Measurements from ENCODE around the gene VRK2.
"Not testable (repeated sequence)": the region's sequence is repeated elsewhere in the genome, so short reads cannot be mapped to it uniquely, and the experiment has no call there.

VRK2 gene

DNA sequence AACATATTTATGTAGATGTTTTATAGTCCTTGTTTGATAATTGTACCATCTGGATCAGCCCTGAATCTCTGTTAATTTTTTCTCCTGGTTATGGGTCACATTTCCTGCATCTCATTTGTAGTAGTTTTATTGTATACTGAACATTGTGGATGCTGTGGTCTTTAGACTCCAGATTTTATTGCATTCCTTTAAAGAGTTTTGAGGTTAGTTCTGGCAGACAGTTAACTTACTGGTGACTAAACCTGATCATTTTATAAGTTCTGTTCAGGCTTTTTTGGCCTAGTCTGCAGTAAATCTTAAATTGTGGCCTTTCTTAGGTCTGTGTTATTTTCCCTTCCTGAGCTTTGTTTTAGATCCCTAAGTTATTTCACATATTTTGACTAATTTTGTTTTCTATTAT is 110.2 kb downstream of the VRK2 start:
- peaks cover 81% of the 10 kb centered on the region for H3K36me3 Mint-ChIP-seq
- ATAC-seq: no peak
- H3K27ac Mint-ChIP-seq: no peak overlapping the region

DNA sequence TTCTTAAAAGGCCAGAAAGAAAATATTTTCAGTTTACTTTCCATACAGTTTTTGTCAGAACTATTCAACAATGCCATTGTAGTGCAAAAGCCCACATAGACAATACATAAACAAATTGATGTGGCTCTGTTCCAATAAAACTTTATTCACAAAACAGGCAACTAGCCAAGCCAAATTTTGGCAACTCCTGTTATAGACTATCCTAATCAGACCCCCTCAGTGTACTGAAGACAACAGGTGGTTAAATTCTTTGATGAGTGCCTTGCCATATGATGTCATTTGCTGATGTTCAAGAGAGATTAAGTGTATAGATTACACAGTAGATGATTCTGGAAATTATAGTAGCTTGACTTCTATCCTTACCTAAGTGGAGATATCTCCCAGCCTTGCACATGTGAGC is 111.1 kb downstream of the VRK2 start:
- Mint-ChIP-seq H3K27ac (peak overlapping the region; percentile 49), H3K4me3 (no peak overlapping the region), H3K9me3 (no peaks in the 10 kb centered on the region), H3K36me3 (peaks cover 77% of the 10 kb centered on the region), H3K27me3 (no peaks in the 10 kb centered on the region), H3K4me1 (no peaks in the 10 kb centered on the region)
- ATAC-seq: no peak

More for the DNA sequence above, 110.2 kb downstream of the VRK2 start:
- Mint-ChIP-seq H3K4me1 (no peaks in the 10 kb centered on the region), H3K27me3 (no peaks in the 10 kb centered on the region), H3K4me3 (no peak overlapping the region), H3K9me3 (no peaks in the 10 kb centered on the region)

DNA sequence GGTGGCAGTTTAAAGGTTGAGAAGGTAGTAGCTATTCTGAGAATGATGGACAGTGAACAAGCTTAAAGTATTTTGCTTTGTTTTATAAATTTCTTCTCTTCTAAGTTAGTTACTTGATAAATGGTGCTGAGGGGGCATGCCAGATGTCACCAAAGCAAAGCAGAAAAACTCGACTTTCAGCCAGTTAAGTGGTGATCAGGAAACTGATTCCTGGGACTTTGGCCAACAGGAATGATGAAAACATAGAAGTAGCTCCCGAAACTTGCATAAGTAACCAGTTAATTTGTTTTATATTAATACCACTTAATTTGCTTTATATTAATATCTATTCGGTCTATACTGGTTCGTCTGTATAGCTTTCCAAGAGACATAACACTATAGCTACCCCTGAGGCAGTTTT is 111.9 kb downstream of the VRK2 start:
- ATAC-seq: no peak
- Mint-ChIP-seq H3K36me3 (peaks cover 69% of the 10 kb centered on the region), H3K27ac (peak overlapping the region; percentile 49), H3K4me3 (no peak overlapping the region), H3K27me3 (no peaks in the 10 kb centered on the region), H3K9me3 (no peaks in the 10 kb centered on the region), H3K4me1 (no peaks in the 10 kb centered on the region)

DNA sequence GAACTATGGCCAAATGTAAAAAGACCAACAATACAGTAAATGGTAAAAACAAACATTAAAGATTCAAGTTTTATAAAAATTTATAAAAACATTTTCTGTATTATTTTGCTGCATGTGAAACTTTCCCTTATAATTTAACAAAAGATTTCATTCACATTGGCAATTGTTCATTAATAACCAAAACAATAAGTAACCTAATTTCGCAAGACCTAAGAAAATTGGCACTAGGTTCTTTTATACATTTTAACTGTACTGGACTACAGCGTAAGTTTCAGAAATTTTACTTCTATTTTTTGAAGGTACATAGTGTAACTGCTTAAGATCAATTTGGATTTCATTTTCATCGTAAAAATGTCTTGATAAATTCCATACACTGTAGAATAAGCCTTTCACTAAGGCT is 117.3 kb downstream of the VRK2 start:
- Mint-ChIP-seq H3K4me3 (no peak overlapping the region), H3K27ac (no peak overlapping the region), H3K9me3 (no peaks in the 10 kb centered on the region), H3K4me1 (no peaks in the 10 kb centered on the region), H3K36me3 (peaks cover 27% of the 10 kb centered on the region), H3K27me3 (no peaks in the 10 kb centered on the region)
- no peak for ATAC-seq

DNA sequence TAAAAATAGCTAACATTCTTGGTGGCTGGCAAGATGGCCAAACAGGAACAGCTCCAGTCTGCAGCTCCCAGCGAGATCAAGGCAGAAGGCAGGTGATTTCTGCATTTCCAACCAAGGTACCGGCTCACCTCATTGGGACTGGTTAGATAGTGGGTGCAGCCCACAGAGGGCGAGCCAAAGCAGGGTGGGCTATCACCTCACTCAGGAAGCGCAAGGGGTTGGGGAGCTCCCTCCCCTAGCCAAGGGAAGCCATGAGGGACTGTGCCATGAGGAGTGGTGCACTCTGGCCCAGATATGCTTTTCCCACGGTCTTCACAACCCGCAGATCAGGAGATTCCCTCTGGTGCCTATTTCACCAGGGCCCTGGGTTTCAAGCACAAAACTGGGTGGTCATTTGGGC is 121.5 kb downstream of the VRK2 start:
- H3K27ac Mint-ChIP-seq, H3K4me3 Mint-ChIP-seq, H3K4me1 Mint-ChIP-seq, H3K27me3 Mint-ChIP-seq, ATAC-seq: not testable (repeated sequence)
- Mint-ChIP-seq H3K9me3 (peaks cover 18% of the 10 kb centered on the region), H3K36me3 (peaks cover 40% of the 10 kb centered on the region)

DNA sequence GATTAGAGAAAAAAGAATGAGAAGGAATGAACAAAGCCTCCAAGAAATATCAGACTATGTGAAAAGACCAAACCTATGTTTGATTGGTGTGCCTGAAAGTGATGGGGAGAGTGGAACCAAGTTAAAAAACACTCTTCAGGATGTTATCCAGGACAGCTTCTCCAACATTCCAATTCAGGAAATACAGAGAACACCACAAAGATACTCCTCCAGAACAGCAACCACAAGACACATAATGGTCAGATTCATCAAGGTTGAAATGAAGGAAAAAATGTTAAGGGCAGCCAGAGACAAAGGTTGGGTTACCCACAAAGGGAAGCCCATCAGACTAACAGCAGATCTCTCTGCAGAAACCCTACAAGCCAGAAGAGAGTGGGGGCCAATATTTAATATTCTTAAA is 123.2 kb downstream of the VRK2 start:
- Mint-ChIP-seq H3K36me3 (peaks cover 56% of the 10 kb centered on the region), H3K9me3 (peaks cover 24% of the 10 kb centered on the region)
- not testable (repeated sequence) for H3K27me3 Mint-ChIP-seq, H3K4me1 Mint-ChIP-seq, ATAC-seq, H3K27ac Mint-ChIP-seq, H3K4me3 Mint-ChIP-seq

DNA sequence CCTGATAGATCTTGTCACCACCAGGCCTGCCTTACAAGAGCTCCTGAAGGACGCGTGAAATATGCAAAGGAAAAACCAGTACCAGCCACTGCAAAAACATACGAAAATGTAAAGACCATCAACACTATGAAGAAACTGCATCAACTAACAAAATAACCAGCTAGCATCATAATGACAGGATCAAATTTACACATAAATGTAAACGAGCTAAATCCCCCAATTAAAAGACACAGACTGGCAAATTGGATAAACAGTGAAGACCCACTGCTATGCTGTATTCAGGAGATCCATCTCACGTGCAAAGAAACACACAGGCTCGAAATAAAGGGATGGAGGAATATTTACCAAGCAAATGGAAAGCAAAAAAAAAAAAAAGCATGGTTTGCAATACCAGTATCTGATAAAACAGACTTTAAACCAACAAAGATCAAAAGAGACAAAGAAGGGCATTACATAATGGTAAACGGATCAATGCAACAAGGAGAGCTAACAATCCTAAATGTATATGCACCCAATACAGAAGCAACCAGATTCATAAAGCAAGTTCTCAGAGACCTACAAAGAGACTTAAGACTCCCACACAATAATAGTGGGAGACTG is 123.8 kb downstream of the VRK2 start:
- ATAC-seq, H3K4me3 Mint-ChIP-seq, H3K27ac Mint-ChIP-seq, H3K27me3 Mint-ChIP-seq, H3K4me1 Mint-ChIP-seq: not testable (repeated sequence)
- peaks cover 60% of the 10 kb centered on the region for H3K36me3 Mint-ChIP-seq
- peaks cover 24% of the 10 kb centered on the region for H3K9me3 Mint-ChIP-seq

DNA sequence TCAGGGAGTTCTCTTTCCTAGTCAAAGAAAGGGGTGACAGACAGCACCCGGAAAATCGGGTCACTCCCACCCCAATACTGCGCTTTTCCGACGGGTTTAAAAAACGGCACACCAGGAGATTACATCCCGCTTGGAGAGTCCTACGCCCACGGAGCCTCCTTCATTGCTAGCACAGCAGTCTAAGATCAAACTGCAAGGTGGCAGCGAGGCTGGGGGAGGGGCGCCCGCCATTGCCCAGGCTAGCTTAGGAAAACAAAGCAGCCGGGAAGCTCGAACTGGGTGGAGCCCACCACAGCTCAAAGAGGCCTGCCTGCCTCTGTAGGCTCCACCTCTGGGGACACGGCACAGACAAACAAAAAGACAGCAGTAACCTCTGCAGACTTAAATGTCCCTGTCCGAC is 125.2 kb downstream of the VRK2 start:
- Mint-ChIP-seq H3K9me3 (peaks cover 24% of the 10 kb centered on the region), H3K36me3 (peaks cover 66% of the 10 kb centered on the region)
- not testable (repeated sequence) for H3K27ac Mint-ChIP-seq, H3K4me3 Mint-ChIP-seq, H3K4me1 Mint-ChIP-seq, ATAC-seq, H3K27me3 Mint-ChIP-seq

DNA sequence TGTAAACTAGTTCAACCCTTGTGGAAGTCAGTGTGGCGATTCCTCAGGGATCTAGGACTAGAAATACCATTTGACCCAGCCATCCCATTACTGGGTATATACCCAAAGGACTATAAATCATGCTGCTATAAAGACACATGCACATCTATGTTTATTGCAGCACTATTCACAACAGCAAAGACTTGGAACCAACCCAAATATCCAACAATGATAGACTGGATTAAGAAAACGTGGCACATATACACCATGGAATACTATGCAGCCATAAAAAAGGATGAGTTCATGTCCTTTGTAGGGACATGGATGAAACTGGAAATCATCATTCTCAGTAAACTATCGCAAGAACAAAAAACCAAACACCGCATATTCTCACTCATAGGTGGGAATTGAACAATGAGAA is 130.6 kb downstream of the VRK2 start:
- H3K27me3 Mint-ChIP-seq, ATAC-seq, H3K27ac Mint-ChIP-seq, H3K4me3 Mint-ChIP-seq, H3K4me1 Mint-ChIP-seq: not testable (repeated sequence)
- Mint-ChIP-seq H3K36me3 (peaks cover 75% of the 10 kb centered on the region), H3K9me3 (peaks cover 15% of the 10 kb centered on the region)

DNA sequence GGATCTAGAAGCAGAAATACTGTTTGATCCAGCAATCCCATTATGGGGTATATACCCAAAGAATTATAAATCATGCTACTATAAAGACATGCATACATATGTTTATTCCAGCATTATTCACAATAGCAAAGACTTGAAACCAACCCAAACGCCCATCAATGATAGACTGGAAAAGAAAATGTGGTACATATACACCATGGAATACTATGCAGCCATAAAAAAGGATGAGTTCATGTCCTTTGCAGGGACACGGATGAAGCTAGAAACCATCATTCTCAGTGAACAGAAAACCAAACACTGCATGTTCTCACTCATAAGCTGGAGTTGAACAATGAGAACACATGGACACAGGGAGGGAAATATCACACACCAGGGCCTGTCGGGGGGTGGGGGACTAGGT is 133.6 kb downstream of the VRK2 start:
- H3K27me3 Mint-ChIP-seq, H3K9me3 Mint-ChIP-seq, H3K4me1 Mint-ChIP-seq, H3K4me3 Mint-ChIP-seq, ATAC-seq, H3K27ac Mint-ChIP-seq: not testable (repeated sequence)
- H3K36me3 Mint-ChIP-seq: peaks cover 49% of the 10 kb centered on the region

DNA sequence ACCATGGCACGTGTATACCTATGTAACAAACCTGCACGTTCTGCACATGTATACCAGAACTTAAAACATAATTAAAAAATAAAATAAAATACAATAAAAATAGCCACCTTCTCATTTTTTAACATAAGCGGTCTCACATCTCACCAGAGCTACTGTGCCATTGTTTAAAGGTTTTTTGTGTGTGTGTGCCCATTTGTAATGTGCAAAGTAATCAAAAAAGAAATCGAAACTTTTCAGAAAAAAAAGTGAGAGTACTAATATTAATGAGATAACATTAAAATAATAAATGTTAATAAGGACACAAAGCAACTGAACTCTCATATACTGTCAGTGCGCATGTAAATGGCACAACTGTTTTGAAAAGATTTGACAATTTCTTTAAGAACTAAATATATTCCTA is 134.0 kb downstream of the VRK2 start:
- Mint-ChIP-seq H3K36me3 (peaks cover 45% of the 10 kb centered on the region), H3K4me1 (no peaks in the 10 kb centered on the region), H3K9me3 (peaks cover 5% of the 10 kb centered on the region), H3K4me3 (no peak overlapping the region), H3K27me3 (no peaks in the 10 kb centered on the region), H3K27ac (no peak overlapping the region)
- no peak for ATAC-seq

DNA sequence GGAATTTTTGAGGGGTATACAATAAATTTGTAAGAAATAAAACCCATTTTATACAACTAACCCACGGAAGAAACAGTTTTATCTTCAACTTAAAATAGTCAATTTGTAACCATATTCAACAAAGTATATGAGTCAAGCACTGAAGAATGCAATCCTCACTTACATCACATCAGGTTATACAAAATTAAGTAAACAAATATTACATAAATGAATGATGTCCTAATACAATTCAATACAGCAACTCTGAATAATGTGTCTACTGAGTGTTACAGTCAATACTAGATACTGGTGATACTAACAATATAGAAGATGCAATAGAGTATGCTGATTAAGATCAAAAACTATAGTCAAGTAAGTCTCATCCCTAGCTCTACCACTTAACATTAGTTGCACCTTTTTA is 135.9 kb downstream of the VRK2 start:
- H3K27me3 Mint-ChIP-seq: no peaks in the 10 kb centered on the region

DNA sequence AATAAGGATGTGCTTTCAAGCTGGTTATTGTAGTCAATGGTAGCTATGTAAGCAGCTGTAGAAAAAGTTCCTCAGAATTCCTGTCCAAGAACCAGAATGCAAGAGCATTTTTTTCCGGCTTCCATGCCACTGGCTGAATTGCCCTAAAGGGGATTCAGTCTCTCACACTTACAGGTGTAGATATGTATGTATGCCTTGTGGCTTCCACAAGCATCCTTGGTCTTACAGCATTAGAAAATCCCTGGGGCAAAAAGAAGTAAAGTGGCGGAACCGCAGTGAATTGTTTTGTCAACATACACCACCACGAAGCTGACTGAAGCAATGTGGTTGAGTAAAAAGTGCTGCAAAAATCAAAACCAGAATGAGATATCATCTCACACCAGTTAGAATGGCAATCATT is 139.9 kb downstream of the VRK2 start:
- no peaks in the 10 kb centered on the region for H3K27me3 Mint-ChIP-seq
- ATAC-seq: no peak
- no peak overlapping the region for H3K27ac Mint-ChIP-seq

More for the DNA sequence above, 135.9 kb downstream of the VRK2 start:
- H3K36me3 Mint-ChIP-seq: peaks cover 51% of the 10 kb centered on the region
- no peak overlapping the region for H3K27ac Mint-ChIP-seq
- H3K4me1 Mint-ChIP-seq: no peaks in the 10 kb centered on the region
- H3K4me3 Mint-ChIP-seq: no peak overlapping the region
- peaks cover 5% of the 10 kb centered on the region for H3K9me3 Mint-ChIP-seq
- ATAC-seq: no peak

DNA sequence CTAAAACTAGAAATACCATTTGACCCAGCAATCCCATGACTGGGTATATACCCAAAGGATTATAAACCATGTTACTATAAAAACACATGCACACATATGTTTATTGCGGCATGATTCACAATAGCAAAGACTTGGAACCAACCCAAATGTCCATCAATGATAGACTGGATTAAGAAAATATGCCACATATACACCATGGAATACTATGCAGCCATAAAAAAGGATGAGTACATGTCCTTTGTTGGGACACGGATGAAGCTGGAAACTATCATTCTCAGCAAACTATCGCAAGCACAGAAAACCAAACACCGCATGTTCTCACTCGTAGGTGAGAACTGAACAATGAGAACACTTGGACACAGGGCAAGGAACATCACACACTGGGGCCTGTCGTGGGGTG is 140.4 kb downstream of the VRK2 start:
- peaks cover 28% of the 10 kb centered on the region for H3K36me3 Mint-ChIP-seq
- not testable (repeated sequence) for H3K27ac Mint-ChIP-seq, H3K4me3 Mint-ChIP-seq, H3K9me3 Mint-ChIP-seq, H3K27me3 Mint-ChIP-seq, ATAC-seq, H3K4me1 Mint-ChIP-seq

More for the DNA sequence above, 139.9 kb downstream of the VRK2 start:
- Mint-ChIP-seq H3K9me3 (no peaks in the 10 kb centered on the region), H3K36me3 (peaks cover 31% of the 10 kb centered on the region), H3K4me3 (no peak overlapping the region), H3K4me1 (no peaks in the 10 kb centered on the region)

DNA sequence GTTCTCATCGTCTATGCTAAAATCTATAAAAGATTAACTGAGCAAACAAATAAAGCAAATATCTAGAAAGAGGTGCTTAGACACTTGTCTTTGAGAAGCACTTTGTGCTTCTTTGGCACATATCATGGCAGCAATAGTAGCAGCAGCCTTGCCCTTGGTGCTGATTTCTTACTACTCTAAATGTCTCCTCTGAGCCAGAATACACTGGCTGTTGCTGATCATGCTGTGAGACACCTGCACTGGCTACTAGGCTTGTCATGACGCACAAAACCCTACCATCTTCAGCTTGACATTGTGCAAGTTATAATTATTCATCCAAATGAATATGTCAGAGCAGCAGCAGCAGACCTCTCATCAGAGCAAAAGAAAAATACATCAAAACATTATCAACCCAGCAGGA is 147.9 kb downstream of the VRK2 start:
- Mint-ChIP-seq H3K4me1 (no peaks in the 10 kb centered on the region), H3K27ac (no peak overlapping the region), H3K36me3 (peaks cover 15% of the 10 kb centered on the region), H3K9me3 (no peaks in the 10 kb centered on the region), H3K4me3 (no peak overlapping the region), H3K27me3 (no peaks in the 10 kb centered on the region)
- no peak for ATAC-seq

DNA sequence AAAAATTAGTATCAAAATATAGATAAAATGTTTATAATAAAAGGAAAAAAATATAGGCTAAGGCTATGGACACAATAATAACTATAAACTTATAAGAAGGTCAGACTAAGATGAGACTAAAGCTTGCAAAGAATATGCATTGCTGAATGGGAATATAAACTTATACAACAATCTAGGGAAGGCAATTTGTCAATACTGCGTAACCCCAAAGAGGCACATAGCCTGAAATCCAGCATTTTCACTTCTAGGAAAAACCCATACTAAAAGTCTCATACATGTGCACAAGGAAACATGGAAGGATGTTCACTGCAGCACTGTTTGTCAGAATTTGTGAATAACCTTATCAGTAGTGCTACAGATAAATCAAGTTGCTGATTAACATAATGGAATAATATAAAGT is 149.1 kb downstream of the VRK2 start:
- ATAC-seq: no peak
- Mint-ChIP-seq H3K4me3 (no peak overlapping the region), H3K4me1 (no peaks in the 10 kb centered on the region), H3K9me3 (no peaks in the 10 kb centered on the region), H3K36me3 (peaks cover 15% of the 10 kb centered on the region), H3K27ac (no peak overlapping the region), H3K27me3 (no peaks in the 10 kb centered on the region)

DNA sequence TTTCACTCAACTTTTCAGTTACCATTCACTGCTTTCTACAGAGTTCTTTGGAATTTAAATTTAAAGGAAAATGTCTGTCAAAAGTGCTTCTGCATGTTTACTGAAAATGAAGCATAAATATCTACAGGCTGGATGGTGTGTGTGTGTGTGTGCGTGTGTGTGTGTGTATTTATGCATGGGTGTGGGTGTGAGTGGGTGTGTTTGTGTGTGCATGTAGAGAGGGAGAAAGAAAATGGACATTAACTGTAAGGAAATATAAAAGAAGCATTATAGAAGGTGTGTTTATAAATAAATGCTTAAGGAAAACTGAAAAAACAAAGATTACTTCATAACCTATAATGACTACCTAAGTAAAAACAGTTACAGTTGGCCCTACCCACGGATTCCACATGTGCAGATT is 151.3 kb downstream of the VRK2 start:
- no peak for ATAC-seq
- Mint-ChIP-seq H3K4me1 (no peaks in the 10 kb centered on the region), H3K27me3 (no peaks in the 10 kb centered on the region), H3K9me3 (no peaks in the 10 kb centered on the region), H3K27ac (no peak overlapping the region), H3K36me3 (peaks cover 15% of the 10 kb centered on the region), H3K4me3 (no peak overlapping the region)

All from stimulated activated memory B cell treated with anti-CD40 and anti-IgM and Interleukin-4, amounts not matched to agents 10 μg/mL and 1 μg/mL and 100 μg/mL, for 72 hours (primary cell).